Endothelial cell of umbilical vein (primary cell): ENCODE measurements around the gene PPP1R9A.

Source experiments
- CTCF ChIP-seq, 2 donors: IDR thresholded peaks; 1 replicate in 1 of 2; 2 replicates in 1 of 2; pipeline ENCODE4 v1.5.1; 2011; ENCODE audit warnings: low read length in 2 of 2, mild to moderate bottlenecking in 2 of 2, moderate library complexity in 2 of 2, control low read depth in 1 of 2, inconsistent platforms in 1 of 2, low read depth in 1 of 2; ENCODE audit not compliant: insufficient read depth in 1 of 2; ENCODE audit errors: extremely low read depth in 1 of 2
- GATA2 ChIP-seq: IDR thresholded peaks from 2 replicates; pipeline ENCODE4 v1.7.0; 2011; ENCODE audit warnings: low read depth, mild to moderate bottlenecking, moderate library complexity, mixed read lengths, low read length; ENCODE audit not compliant: insufficient read length, insufficient read depth
- POLR2AphosphoS5 ChIP-seq: IDR thresholded peaks from 2 replicates; pipeline ENCODE4 v1.6.1; 2012; ENCODE audit warnings: low read depth, mild to moderate bottlenecking, control low read depth, low read length, moderate library complexity; ENCODE audit not compliant: insufficient read depth

GRCh38 chr7:95340491-95340890 lies 433.1 kb downstream of the PPP1R9A start:
- TF ChIP-seq CTCF (IDR thresholded peaks at IDR 0.05; ENCODE audit: extremely low read depth in 1 of 2, insufficient read depth in 1 of 2, low read depth in 1 of 2, low read length in 2 of 2), result no peak
- no peak for TF ChIP-seq POLR2AphosphoS5
- no peak for TF ChIP-seq GATA2
